PC-3 (cell line): ENCODE data around the gene CLCC1. TPM values are rescaled to one million over a fixed set of nuclear protein-coding genes. Genes with fewer than 3 reads are reported as not detected.
A peak's percentile ranks its signal among the peaks of the same experiment; 100 is the strongest.

Source experiments
- ATAC-seq: fragments of 200-7000 bp; cut with Tn5 transposase; 2 replicates; pipeline ENCODE4 v1.9.1; 2020; ENCODE audit warnings: mild to moderate bottlenecking, moderate library complexity
- BruUV-seq: library from RNA; stranded (reverse); fragments of 400-500 nt; replicated peaks from 2 replicates; lab custom pipeline; 2021; lab: Mats Ljungman, UMichigan
- CTCF ChIA-PET: fragments of 300-600 bp; sonication (Branson Sonifier 250); formaldehyde crosslinking; loops from one replicate; lab custom pipeline; 2022; ENCODE audit warnings: antibody characterized with exemption; lab: Charles Lee
- POLR2A ChIA-PET: fragments of 300-600 bp; sonication (Branson Sonifier 250); formaldehyde crosslinking; loops from one replicate; lab custom pipeline; 2022; ENCODE audit warnings: antibody characterized with exemption; ENCODE audit not compliant: unreplicated experiment; lab: Charles Lee
- DNase-seq: peaks from one replicate; pipeline ENCODE4 v3.0.0-alpha.2; 2015
- H2AFZ ChIP-seq: fragments of 300-600 bp; sonication (generic); 2 replicates; pipeline ENCODE4 v1.6.0; 2016; ENCODE audit warnings: antibody characterized with exemption, low read length
- H3F3A ChIP-seq: fragments of 300-600 bp; sonication (generic); one replicate; pipeline ENCODE4 v1.6.0; 2017; ENCODE audit warnings: antibody characterized with exemption, low read length, control low read depth, mild to moderate bottlenecking; ENCODE audit not compliant: unreplicated experiment
- H3K27ac ChIP-seq: fragments of 300-600 bp; sonication (generic); 2 replicates; pipeline ENCODE4 v1.5.1; 2016; ENCODE audit warnings: mild to moderate bottlenecking, low read length
- H3K27me3 ChIP-seq: fragments of 300-600 bp; sonication (generic); 2 replicates; pipeline ENCODE4 v1.6.1; 2016; ENCODE audit warnings: low read length, mixed read lengths
- H3K36me3 ChIP-seq: fragments of 300-600 bp; sonication (generic); 2 replicates; pipeline ENCODE4 v1.6.1; 2016; ENCODE audit warnings: low read depth, mixed run types, low read length, mixed read lengths
- H3K4me1 ChIP-seq: fragments of 300-600 bp; sonication (generic); 2 replicates; pipeline ENCODE4 v1.5.1; 2016; ENCODE audit warnings: low read length; ENCODE audit not compliant: insufficient read depth
- H3K4me2 ChIP-seq: fragments of 300-600 bp; sonication (generic); 2 replicates; pipeline ENCODE4 v1.6.0; 2016; ENCODE audit warnings: low read length
- H3K4me3 ChIP-seq: fragments of 300-600 bp; sonication (generic); 2 replicates; pipeline ENCODE4 v1.5.1; 2016; ENCODE audit warnings: mild to moderate bottlenecking, low read length, mixed read lengths
- H3K79me2 ChIP-seq: fragments of 300-600 bp; sonication (generic); 2 replicates; pipeline ENCODE4 v1.6.1; 2017; ENCODE audit warnings: low read length, mixed read lengths
- H3K9ac ChIP-seq: fragments of 300-600 bp; sonication (generic); 2 replicates; pipeline ENCODE4 v1.6.0; 2016; ENCODE audit warnings: mild to moderate bottlenecking, low read length
- H3K9me2 ChIP-seq: fragments of 300-600 bp; sonication (generic); replicated peaks from 2 replicates; pipeline ENCODE4 v1.6.1; 2016; ENCODE audit warnings: mixed run types, low read length, mixed read lengths
- H3K9me3 ChIP-seq: fragments of 300-600 bp; sonication (generic); 2 replicates; pipeline ENCODE4 v1.6.1; 2016; ENCODE audit warnings: low read length, mixed read lengths
- H4K20me1 ChIP-seq: fragments of 300-600 bp; sonication (generic); 2 replicates; pipeline ENCODE4 v1.6.1; 2016; ENCODE audit warnings: low read length, mixed read lengths
- EZH2 ChIP-seq: fragments of 300-600 bp; sonication (generic); IDR thresholded peaks from one replicate; pipeline ENCODE4 v1.6.1; 2017; ENCODE audit warnings: antibody characterized with exemption, mild to moderate bottlenecking, low read length; ENCODE audit not compliant: unreplicated experiment
- EZH2phosphoT487 ChIP-seq: fragments of 300-600 bp; sonication (generic); IDR thresholded peaks from 2 replicates; pipeline ENCODE4 v1.6.1; 2018; ENCODE audit warnings: mild to moderate bottlenecking, antibody characterized with exemption, low read length, borderline replicate concordance
- intact Hi-C: fragments of 100-400 bp; cut with micrococcal nuclease; formaldehyde crosslinking; loops from 2 replicates; pipeline ENCODE4 v1.9.0; 2023
- total RNA-seq: library from RNA; depleted of rRNA; stranded (reverse); fragments of >200 nt; gene quantifications from 2 replicates; pipeline ENCODE4 v1.2.3, GENCODE V29; 2014
- TF ChIP-seq, protein P1 (sequence below): fragments of 300-600 bp; sonication (generic); conservative IDR thresholded peaks from 2 replicates; pipeline ENCODE4 v1.5.1; 2017; ENCODE audit warnings: antibody characterized with exemption, low read depth, mild to moderate bottlenecking, low read length

CLCC1 gene
- total RNA-seq, 1 experiment from 2014 or later: 30.4 TPM

DNA sequence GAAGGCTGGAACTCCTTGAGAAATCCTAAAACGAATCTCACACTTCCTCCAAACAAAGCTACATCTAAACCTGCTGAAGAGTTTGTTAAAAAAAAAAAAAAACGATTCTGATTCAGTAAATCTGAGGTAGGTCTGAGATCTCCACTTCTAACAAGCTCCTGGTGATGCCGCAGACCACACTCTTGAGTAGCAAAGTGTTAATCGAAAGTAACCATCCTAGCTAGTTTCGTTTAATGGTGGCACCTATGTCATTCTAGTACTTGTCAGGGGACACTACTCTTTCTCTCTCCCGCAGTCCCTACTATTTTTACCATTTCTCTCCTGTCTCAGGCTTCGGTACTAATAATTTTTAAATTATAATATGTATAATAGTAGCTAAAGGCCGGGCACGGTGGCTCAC lies 2.1 kb downstream of the CLCC1 start:
- Histone ChIP-seq H3K9ac (no peak overlapping the region), H4K20me1 (no peaks in the 10 kb centered on the region), H3K9me3 (no peaks in the 10 kb centered on the region), H3F3A (no peaks in the 10 kb centered on the region), H3K27me3 (no peaks in the 10 kb centered on the region), H3K4me1 (peaks cover 6% of the 10 kb centered on the region; the same call in 1 of the 2 replicates), H3K4me2 (peak overlapping the region; percentile 38), H3K27ac (no peak overlapping the region), H2AFZ (no peak overlapping the region), H3K9me2 (no peaks in the 10 kb centered on the region), H3K4me3 (no peak overlapping the region), H3K79me2 (peaks cover 60% of the 10 kb centered on the region), H3K36me3 (no peaks in the 10 kb centered on the region)
- ATAC-seq (no peak), DNase-seq (no peak)
- ChIA-PET CTCF (no interaction called here), POLR2A (interaction anchor here (0.7 kb wide), 2 partner anchors 22 to 538 kb away, joined by 3 to 8 read pairs; no protein-coding TSS in a partner anchor)
- TF ChIP-seq, protein P1, sequence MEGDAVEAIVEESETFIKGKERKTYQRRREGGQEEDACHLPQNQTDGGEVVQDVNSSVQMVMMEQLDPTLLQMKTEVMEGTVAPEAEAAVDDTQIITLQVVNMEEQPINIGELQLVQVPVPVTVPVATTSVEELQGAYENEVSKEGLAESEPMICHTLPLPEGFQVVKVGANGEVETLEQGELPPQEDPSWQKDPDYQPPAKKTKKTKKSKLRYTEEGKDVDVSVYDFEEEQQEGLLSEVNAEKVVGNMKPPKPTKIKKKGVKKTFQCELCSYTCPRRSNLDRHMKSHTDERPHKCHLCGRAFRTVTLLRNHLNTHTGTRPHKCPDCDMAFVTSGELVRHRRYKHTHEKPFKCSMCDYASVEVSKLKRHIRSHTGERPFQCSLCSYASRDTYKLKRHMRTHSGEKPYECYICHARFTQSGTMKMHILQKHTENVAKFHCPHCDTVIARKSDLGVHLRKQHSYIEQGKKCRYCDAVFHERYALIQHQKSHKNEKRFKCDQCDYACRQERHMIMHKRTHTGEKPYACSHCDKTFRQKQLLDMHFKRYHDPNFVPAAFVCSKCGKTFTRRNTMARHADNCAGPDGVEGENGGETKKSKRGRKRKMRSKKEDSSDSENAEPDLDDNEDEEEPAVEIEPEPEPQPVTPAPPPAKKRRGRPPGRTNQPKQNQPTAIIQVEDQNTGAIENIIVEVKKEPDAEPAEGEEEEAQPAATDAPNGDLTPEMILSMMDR: no peak
- TF ChIP-seq EZH2 (no peak), EZH2phosphoT487 (no peak)
- no TSS peak for BruUV-seq
- intact Hi-C loops: loop anchor here (5.0 kb wide), 1 partner anchor 81 kb away; the partner anchor contains the start of gene WDR47

DNA sequence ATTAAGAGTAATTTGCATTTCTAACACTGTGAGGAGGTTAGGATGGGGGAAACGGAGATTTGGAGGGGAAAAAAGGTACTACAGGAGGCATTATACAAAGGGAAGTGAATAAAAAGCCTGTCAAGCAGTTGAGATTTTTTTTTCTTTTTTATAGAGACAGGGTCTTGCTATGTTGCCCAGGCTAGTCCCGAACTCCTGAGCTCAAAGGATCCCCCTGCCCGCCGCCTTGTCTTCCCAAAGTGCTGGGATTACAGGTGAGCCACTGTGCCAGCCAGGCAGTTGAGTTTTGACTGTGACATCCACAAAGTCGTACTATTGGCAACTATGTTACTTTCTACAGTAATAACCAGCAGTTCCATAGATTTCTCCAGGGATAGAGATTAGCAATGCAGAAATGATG lies 2.6 kb downstream of the CLCC1 start:
- no peak overlapping the region for H3K27ac ChIP-seq
- no peaks in the 10 kb centered on the region for H3K36me3 ChIP-seq
- TF ChIP-seq EZH2: no peak
- no peak for TF ChIP-seq EZH2phosphoT487
- TF ChIP-seq, protein P1: no peak
- H3K4me1 ChIP-seq: peaks cover 6% of the 10 kb centered on the region; the same call in 1 of the 2 replicates
- no peak overlapping the region for H3K4me3 ChIP-seq
- ChIA-PET POLR2A (interaction anchor here (0.7 kb wide), 2 partner anchors 22 to 539 kb away, joined by 3 to 8 read pairs; no protein-coding TSS in a partner anchor), CTCF (no interaction called here)
- no peaks in the 10 kb centered on the region for H3K9me3 ChIP-seq
- intact Hi-C loops: loop anchor here (5.0 kb wide), 1 partner anchor 82 kb away; the partner anchor contains the start of gene WDR47
- H3K9me2 ChIP-seq: no peaks in the 10 kb centered on the region
- no peak overlapping the region for H3K9ac ChIP-seq
- peak overlapping the region; percentile 38 for H3K4me2 ChIP-seq
- peaks cover 65% of the 10 kb centered on the region for H3K79me2 ChIP-seq
- no peaks in the 10 kb centered on the region for H4K20me1 ChIP-seq
- ATAC-seq (no peak), DNase-seq (no peak)
- no TSS peak for BruUV-seq
- H2AFZ ChIP-seq: no peak overlapping the region
- no peaks in the 10 kb centered on the region for H3K27me3 ChIP-seq
- no peaks in the 10 kb centered on the region for H3F3A ChIP-seq

DNA sequence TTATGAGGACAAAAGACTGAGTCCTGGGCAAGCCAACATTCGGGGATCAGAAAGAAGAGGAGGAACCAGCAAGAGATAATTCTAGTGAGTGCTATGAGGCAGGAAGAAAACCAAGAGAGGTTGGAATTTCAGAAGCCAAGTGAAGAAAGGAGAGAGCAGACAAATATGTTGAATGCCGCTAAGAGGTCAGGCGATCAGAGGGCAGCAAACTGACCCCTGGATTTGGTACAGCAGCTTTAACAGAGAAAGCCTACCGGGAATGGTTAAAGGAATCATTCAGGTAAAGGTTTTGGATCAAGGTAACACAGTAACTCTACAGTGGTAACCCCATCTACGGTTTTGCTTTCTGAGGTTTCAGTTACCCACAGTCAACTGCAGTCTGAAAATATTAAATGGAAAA lies 5.4 kb downstream of the CLCC1 start:
- intact Hi-C loops: no loop called here
- Histone ChIP-seq H3K27me3 (no peaks in the 10 kb centered on the region), H3K9ac (no peak overlapping the region), H3K36me3 (0 out of 2 replicates have a peak, but pooled peaks cover 7% of the 10 kb centered on the region), H4K20me1 (no peaks in the 10 kb centered on the region; the same call in 1 of the 2 replicates), H3K9me3 (no peaks in the 10 kb centered on the region), H3F3A (no peaks in the 10 kb centered on the region), H3K9me2 (no peaks in the 10 kb centered on the region), H3K27ac (no peak overlapping the region), H3K4me1 (peaks cover 6% of the 10 kb centered on the region; the same call in 1 of the 2 replicates), H3K79me2 (peaks cover 89% of the 10 kb centered on the region), H3K4me2 (no peak overlapping the region), H2AFZ (no peak overlapping the region), H3K4me3 (no peak overlapping the region)
- CTCF ChIA-PET: no interaction called here
- DNase-seq (no peak), ATAC-seq (no peak)
- TF ChIP-seq EZH2 (no peak), EZH2phosphoT487 (no peak)
- TF ChIP-seq, protein P1: no peak
- BruUV-seq: no TSS peak
- POLR2A ChIA-PET: no interaction called here
